A673 (cell line): ENCODE measurements around the gene LPAR2.

Experiments used
- CTCF ChIP-seq: fragments of 300-800, 200-600 bp; sonication (generic); conservative IDR thresholded peaks from 2 replicates; pipeline ENCODE4 v1.5.1; 2017; ENCODE audit warnings: low read depth, mild to moderate bottlenecking, antibody characterized with exemption, low read length, moderate library complexity, mixed read lengths
- EZH2 ChIP-seq: fragments of 200-600 bp; sonication (generic); IDR thresholded peaks from 2 replicates; pipeline ENCODE4 v1.6.1; 2017; ENCODE audit warnings: borderline replicate concordance, low read depth, mild to moderate bottlenecking, mixed read lengths, antibody characterized with exemption, low read length; ENCODE audit not compliant: poor library complexity, severe bottlenecking

GRCh38 chr19:19602713-19603324 lies 25.2 kb downstream of the LPAR2 start:
- TF ChIP-seq CTCF (no peak), EZH2 (no peak)
